ENCODE measurements around the gene IKZF2.

- TF ChIP-seq CTCF (IDR thresholded peaks at IDR 0.05; ENCODE audit: extremely low read depth in 1 of 2, insufficient read depth in 1 of 2, low read depth in 1 of 2, low read length in 2 of 2) (no peak), POLR2A (IDR thresholded peaks at IDR 0.05; ENCODE audit: low read depth, low read length) (no peak), MYC (IDR thresholded peaks at IDR 0.05; ENCODE audit: low read depth, low read length) (no peak), MAX (IDR thresholded peaks at IDR 0.05; ENCODE audit: insufficient read depth, insufficient read length) (no peak)
These were observed 135.0 kb downstream of the IKZF2 start for GRCh38 chr2:213016166-213016983.

Measured in endothelial cell of umbilical vein (primary cell).